Fibroblast of skin of back (primary cell): ENCODE data around the gene GARIN6. TPM values are rescaled to one million over a fixed set of nuclear protein-coding genes. Genes with fewer than 3 reads are reported as not detected.
"Not testable (repeated sequence)": the region's sequence is repeated elsewhere in the genome, so short reads cannot be mapped to it uniquely, and the experiment has no call there.

ENCODE experiments used
- DNase-seq: peaks from one replicate; pipeline ENCODE4 v3.0.0-alpha.2; 2013
- polyA plus RNA-seq, 2 experiments: library from polyadenylated mRNA; unstranded; fragments of 120-200 nt; gene quantifications; one replicate each; pipeline ENCODE4 v1.2.1, GENCODE V29; 2013; ENCODE audit not compliant: insufficient read length in 2 of 2

Gene GARIN6
- polyA plus RNA-seq (2013, experiment 1 of 2; ENCODE audit: insufficient read length): not detected
- not detected for polyA plus RNA-seq (2013, experiment 2 of 2; ENCODE audit: insufficient read length)

GRCh38 chr12:99647453-99647852, at the start of gene GARIN6:
Gene GARIN6 (plus strand): TSS chr12:99647753. CDS start chr12:99648175, 422 bp downstream.
- DNase-seq: no peak

- no peak for DNase-seq
These were observed 48.8 kb upstream of the GARIN6 start for GRCh38 chr12:99598785-99599184.

- DNase-seq: no peak
These were observed 47.2 kb upstream of the GARIN6 start for GRCh38 chr12:99600388-99600787.

GRCh38 chr12:99609455-99610181, 37.9 kb upstream of the GARIN6 start:
- DNase-seq: no peak

GRCh38 chr12:99611117-99611516, 36.4 kb upstream of the GARIN6 start:
- peak; percentile 29 for DNase-seq

GRCh38 chr12:99611599-99611998, 36.0 kb upstream of the GARIN6 start:
- peak; percentile 18 for DNase-seq

GRCh38 chr12:99618657-99619056, 28.9 kb upstream of the GARIN6 start:
- DNase-seq: peak; percentile 42

- DNase-seq: peak; percentile 17
These were observed 28.0 kb upstream of the GARIN6 start for GRCh38 chr12:99619389-99620158.

GRCh38 chr12:99620159-99620479, 27.4 kb upstream of the GARIN6 start:
- DNase-seq: no peak

GRCh38 chr12:99624591-99624990, 23.0 kb upstream of the GARIN6 start:
- DNase-seq: not testable (repeated sequence)

GRCh38 chr12:99627459-99627858, 20.1 kb upstream of the GARIN6 start:
- DNase-seq: no peak

GRCh38 chr12:99644629-99645028, 2.9 kb upstream of the GARIN6 start:
- no peak for DNase-seq

- no peak for DNase-seq
These were observed 630 bp downstream of the GARIN6 start for GRCh38 chr12:99648183-99648582.

- no peak for DNase-seq
These were observed 2.0 kb downstream of the GARIN6 start for GRCh38 chr12:99649551-99649950.

- no peak for DNase-seq
These were observed 11.3 kb downstream of the GARIN6 start for GRCh38 chr12:99658671-99659349.

- DNase-seq: peak; percentile 3
These were observed 23.1 kb downstream of the GARIN6 start for GRCh38 chr12:99670635-99671034.

GRCh38 chr12:99680276-99680675, 32.7 kb downstream of the GARIN6 start:
- DNase-seq: no peak

GRCh38 chr12:99686142-99686541, 38.6 kb downstream of the GARIN6 start:
- DNase-seq: no peak

- DNase-seq: no peak
These were observed 47.5 kb downstream of the GARIN6 start for GRCh38 chr12:99695050-99695449.
